ENCODE measurements around the gene MTA2. TPM values are rescaled to one million over a fixed set of nuclear protein-coding genes. Genes with fewer than 3 reads are reported as not detected.
"Not testable (repeated sequence)": the region's sequence is repeated elsewhere in the genome, so short reads cannot be mapped to it uniquely, and the experiment has no call there.

MTA2 gene
- total RNA-seq, 5 donors from 2014 or later (not counting 1 experiment from before 2014, with no cell fraction given), result 151 to 185 (median 184) TPM

- no peaks in the 10 kb centered on the region for H3K9me3 ChIP-seq
- ATAC-seq (replicated peaks in 1 of 4) (peak in 1 of 4 experiments; percentile 5), DNase-seq (peak in 5 of 35 experiments; percentile 29 to 61 (median 34))
- Mint-ChIP-seq H3K27me3 (no peaks in the 10 kb centered on the region), H3K36me3 (peaks cover 45% of the 10 kb centered on the region), H3K4me1 (peaks cover 55 to 58% (median 56%) of the 10 kb centered on the region in 3 donors), H3K27ac (peak overlapping the region; percentile 91 to 97), H3K4me3 (peak overlapping the region; percentile 95 to 97 (median 97)), H3K9me3 (no peaks in the 10 kb centered on the region)
- peaks cover 11 to 43% of the 10 kb centered on the region in 2 experiments for H3K4me1 ChIP-seq (ENCODE audit: control insufficient read depth in 1 of 2, extremely low read depth in 1 of 2, insufficient read depth in 2 of 2, low read length in 2 of 2)
- peaks cover 12 to 56% of the 10 kb centered on the region in 2 donors for H3K36me3 ChIP-seq (ENCODE audit: control insufficient read depth in 2 of 2, extremely low read depth in 1 of 2, insufficient read depth in 1 of 2, low read length in 1 of 2)
- ChIA-PET POLR2A (interaction anchor here in 1 of 2 donors (0.6 to 1.9 kb wide), 17 partner anchors 15 to 282 kb away, joined by 3 to 28 read pairs (median 4); partner anchors contain the start of genes C11orf98, CSKMT, TUT1 and UBXN1), CTCF (interaction anchor here in 1 of 2 donors (0.8 to 1.9 kb wide), 13 partner anchors 13 to 179 kb away, joined by 3 to 27 read pairs (median 5); partner anchors contain the start of genes C11orf98, CSKMT and TUT1)
- H3K27ac ChIP-seq (ENCODE audit: low read length), result peak overlapping the region; percentile 76
- peak overlapping the region; percentile 88 to 92 for H3K4me3 ChIP-seq (ENCODE audit: control insufficient read depth in 1 of 2, extremely low read depth in 1 of 2, low read length in 1 of 2)
- H3K27me3 ChIP-seq (replicated peaks in 1 of 2; ENCODE audit: control insufficient read depth in 2 of 2, extremely low read depth in 1 of 2, insufficient read depth in 2 of 2, low read length in 1 of 2), result no peaks in the 10 kb centered on the region
- 0% methylated on average over 20 of the region's 33 CpGs for WGBS (ENCODE audit: insufficient coverage)
Observed at GRCh38 chr11:62573006-62573591, 28.6 kb downstream of the MTA2 start.

DNA sequence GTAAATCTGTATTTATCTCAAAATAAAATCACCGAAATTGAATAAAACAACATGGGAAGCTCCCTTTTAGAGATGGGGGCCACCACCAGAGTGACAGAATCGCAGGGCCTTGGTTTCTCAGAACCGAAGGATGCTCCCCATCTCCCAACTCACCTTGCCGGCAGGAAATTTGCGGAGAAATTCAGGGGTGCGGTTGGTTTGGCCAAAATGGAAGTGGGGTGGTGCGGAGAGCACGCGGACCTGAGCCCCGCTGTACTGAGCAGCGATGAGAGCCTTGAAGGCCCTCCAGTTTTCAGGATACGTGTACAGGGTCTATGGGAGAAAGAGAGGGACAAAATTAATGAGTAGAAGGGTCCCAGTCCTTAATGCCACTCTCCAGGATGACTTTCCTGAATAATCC is 29.2 kb downstream of the MTA2 start:
- peaks cover 11 to 47% of the 10 kb centered on the region in 2 experiments for H3K4me1 ChIP-seq (ENCODE audit: control insufficient read depth in 1 of 2, extremely low read depth in 1 of 2, insufficient read depth in 2 of 2, low read length in 2 of 2)
- Mint-ChIP-seq H3K4me1 (peaks cover 57 to 60% (median 58%) of the 10 kb centered on the region in 3 donors), H3K36me3 (peaks cover 46% of the 10 kb centered on the region), H3K27me3 (no peaks in the 10 kb centered on the region), H3K9me3 (no peaks in the 10 kb centered on the region), H3K4me3 (peak overlapping the region; percentile 95 to 97 (median 97)), H3K27ac (peak overlapping the region; percentile 91 to 97)
- WGBS (ENCODE audit: insufficient coverage), result no CpG with 5 or more reads among the region's 12 CpGs
- ChIA-PET CTCF (interaction anchor here in 1 of 2 donors (0.6 to 1.2 kb wide), 3 partner anchors 12 to 148 kb away, joined by 3 to 4 read pairs (median 3); no protein-coding TSS in a partner anchor), POLR2A (interaction anchor here (1.0 to 1.9 kb wide), 5 partner anchors 15 to 93 kb away, joined by 3 to 8 read pairs (median 5); partner anchors contain the start of gene TUT1 (in 1 of the 2))
- DNase-seq, result no peak
- peak overlapping the region; percentile 76 for H3K27ac ChIP-seq (ENCODE audit: low read length)
- peak overlapping the region; percentile 88 to 92 for H3K4me3 ChIP-seq (ENCODE audit: control insufficient read depth in 1 of 2, extremely low read depth in 1 of 2, low read length in 1 of 2)
- no peak for ATAC-seq (replicated peaks in 1 of 4)
- H3K36me3 ChIP-seq (ENCODE audit: control insufficient read depth in 2 of 2, extremely low read depth in 1 of 2, insufficient read depth in 1 of 2, low read length in 1 of 2), result peaks cover 11 to 59% of the 10 kb centered on the region in 2 donors
- H3K27me3 ChIP-seq (replicated peaks in 1 of 2; ENCODE audit: control insufficient read depth in 2 of 2, extremely low read depth in 1 of 2, insufficient read depth in 2 of 2, low read length in 1 of 2), result no peaks in the 10 kb centered on the region
- H3K9me3 ChIP-seq, result no peaks in the 10 kb centered on the region

DNA sequence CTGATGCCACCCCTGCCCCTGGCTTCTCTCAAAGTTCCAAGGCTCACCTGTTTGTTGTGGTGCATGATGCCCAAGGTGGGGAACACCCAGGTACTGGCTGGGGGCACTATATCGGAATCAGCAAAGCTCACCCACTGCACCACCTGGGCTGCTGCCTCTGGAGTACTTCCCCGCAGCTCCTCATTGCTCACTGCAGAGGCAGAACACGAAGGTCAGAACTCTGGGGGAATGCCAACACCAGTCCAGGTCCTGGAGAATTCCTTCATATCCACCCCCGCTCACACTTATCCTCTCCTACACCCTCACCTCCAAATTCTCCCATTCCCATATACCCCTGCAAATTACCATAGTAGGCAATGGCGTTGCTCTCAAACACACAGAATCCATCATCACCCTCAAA is 30.2 kb downstream of the MTA2 start:
- not testable (repeated sequence) for H3K9me3 ChIP-seq; ATAC-seq (replicated peaks in 1 of 4); H3K27me3 ChIP-seq (replicated peaks in 1 of 2; ENCODE audit: control insufficient read depth in 2 of 2, extremely low read depth in 1 of 2, insufficient read depth in 2 of 2, low read length in 1 of 2); H3K27ac ChIP-seq (ENCODE audit: low read length); H3K27me3 Mint-ChIP-seq; H3K9me3 Mint-ChIP-seq; H3K4me3 ChIP-seq (ENCODE audit: control insufficient read depth in 1 of 2, extremely low read depth in 1 of 2, low read length in 1 of 2); DNase-seq
- peaks cover 11 to 49% of the 10 kb centered on the region in 2 experiments for H3K4me1 ChIP-seq (ENCODE audit: control insufficient read depth in 1 of 2, extremely low read depth in 1 of 2, insufficient read depth in 2 of 2, low read length in 2 of 2)
- WGBS (ENCODE audit: insufficient coverage), result 90% methylated on average over 3 of the region's 5 CpGs
- Mint-ChIP-seq H3K27ac (peak overlapping the region; percentile 29 to 97), H3K4me3 (peak overlapping the region in 2 of 3 donors; percentile 4 to 95), H3K36me3 (peaks cover 45% of the 10 kb centered on the region), H3K4me1 (peaks cover 63 to 67% (median 64%) of the 10 kb centered on the region in 3 donors)
- ChIA-PET CTCF (interaction anchor here (0.5 to 1.9 kb wide), 2 partner anchors 145 to 147 kb away, joined by 6 to 8 read pairs; no protein-coding TSS in a partner anchor), POLR2A (interaction anchor here in 1 of 2 donors (1.9 kb wide), 1 partner anchor 14 kb away, joined by 5 read pairs; no protein-coding TSS in a partner anchor)
- H3K36me3 ChIP-seq (ENCODE audit: control insufficient read depth in 2 of 2, extremely low read depth in 1 of 2, insufficient read depth in 1 of 2, low read length in 1 of 2), result peaks cover 12 to 59% of the 10 kb centered on the region in 2 donors

DNA sequence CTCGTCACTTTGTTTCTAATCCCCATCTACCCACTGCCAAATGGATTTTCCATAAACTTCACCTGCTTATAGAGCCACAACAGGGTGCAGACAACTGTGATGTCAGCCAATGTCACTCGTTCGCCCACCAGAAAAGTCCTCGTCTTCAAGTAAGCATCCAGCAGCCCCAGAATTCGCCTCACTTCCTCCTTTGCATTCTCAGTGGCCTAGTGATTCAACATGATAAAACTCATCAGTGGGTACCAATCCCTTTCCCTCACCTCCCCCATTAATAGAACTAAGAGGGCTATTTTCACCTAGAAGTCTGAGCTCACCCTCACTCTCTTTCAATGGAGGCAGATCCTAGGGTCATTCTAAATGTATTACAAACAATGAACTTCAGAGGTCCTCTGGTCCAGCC is 30.8 kb downstream of the MTA2 start:
- POLR2A ChIA-PET; DNase-seq; H3K27me3 ChIP-seq (replicated peaks in 1 of 2; ENCODE audit: control insufficient read depth in 2 of 2, extremely low read depth in 1 of 2, insufficient read depth in 2 of 2, low read length in 1 of 2); ATAC-seq (replicated peaks in 1 of 4); H3K27ac ChIP-seq (ENCODE audit: low read length); H3K9me3 Mint-ChIP-seq; H3K27me3 Mint-ChIP-seq; H3K9me3 ChIP-seq; H3K4me3 ChIP-seq (ENCODE audit: control insufficient read depth in 1 of 2, extremely low read depth in 1 of 2, low read length in 1 of 2): not testable (repeated sequence)
- Mint-ChIP-seq H3K27ac (peak overlapping the region; percentile 29 to 97), H3K4me1 (peaks cover 60 to 72% (median 68%) of the 10 kb centered on the region in 3 donors), H3K4me3 (peak overlapping the region in 2 of 3 donors; percentile 14 to 95), H3K36me3 (peaks cover 46% of the 10 kb centered on the region)
- peaks cover 11 to 49% of the 10 kb centered on the region in 2 experiments for H3K4me1 ChIP-seq (ENCODE audit: control insufficient read depth in 1 of 2, extremely low read depth in 1 of 2, insufficient read depth in 2 of 2, low read length in 2 of 2)
- peaks cover 14 to 59% of the 10 kb centered on the region in 2 donors for H3K36me3 ChIP-seq (ENCODE audit: control insufficient read depth in 2 of 2, extremely low read depth in 1 of 2, insufficient read depth in 1 of 2, low read length in 1 of 2)
- no CpG with 5 or more reads among the region's 5 CpGs for WGBS (ENCODE audit: insufficient coverage)
- CTCF ChIA-PET, result interaction anchor here (0.5 to 1.9 kb wide), 4 partner anchors 11 to 146 kb away, joined by 4 to 8 read pairs (median 5); no protein-coding TSS in a partner anchor

GRCh38 chr11:62569611-62570010 is 32.1 kb downstream of the MTA2 start:
- Mint-ChIP-seq H3K4me3 (no peak overlapping the region), H3K9me3 (no peaks in the 10 kb centered on the region), H3K27me3 (no peaks in the 10 kb centered on the region), H3K36me3 (peaks cover 52% of the 10 kb centered on the region), H3K27ac (no peak overlapping the region), H3K4me1 (peaks cover 58 to 67% (median 61%) of the 10 kb centered on the region in 3 donors)
- H3K9me3 ChIP-seq, result no peaks in the 10 kb centered on the region
- H3K4me3 ChIP-seq (ENCODE audit: control insufficient read depth in 1 of 2, extremely low read depth in 1 of 2, low read length in 1 of 2), result no peak overlapping the region
- CTCF ChIA-PET, result interaction anchor here (0.6 to 1.9 kb wide), 7 partner anchors 8 to 218 kb away, joined by 3 to 6 read pairs (median 4); no protein-coding TSS in a partner anchor
- no peaks in the 10 kb centered on the region for H3K27me3 ChIP-seq (replicated peaks in 1 of 2; ENCODE audit: control insufficient read depth in 2 of 2, extremely low read depth in 1 of 2, insufficient read depth in 2 of 2, low read length in 1 of 2)
- peaks cover 14 to 69% of the 10 kb centered on the region in 2 donors for H3K36me3 ChIP-seq (ENCODE audit: control insufficient read depth in 2 of 2, extremely low read depth in 1 of 2, insufficient read depth in 1 of 2, low read length in 1 of 2)
- no CpG with 5 or more reads among the region's 1 CpG for WGBS (ENCODE audit: insufficient coverage)
- peaks cover 6 to 40% of the 10 kb centered on the region in 2 experiments for H3K4me1 ChIP-seq (ENCODE audit: control insufficient read depth in 1 of 2, extremely low read depth in 1 of 2, insufficient read depth in 2 of 2, low read length in 2 of 2)
- DNase-seq (no peak), ATAC-seq (replicated peaks in 1 of 4) (no peak)
- POLR2A ChIA-PET, result interaction anchor here (0.6 to 1.1 kb wide), 3 partner anchors 9 to 18 kb away, joined by 3 to 5 read pairs (median 4); no protein-coding TSS in a partner anchor
- no peak overlapping the region for H3K27ac ChIP-seq (ENCODE audit: low read length)

- H3K9me3 Mint-ChIP-seq, result no peaks in the 10 kb centered on the region
- H3K36me3 Mint-ChIP-seq, result peaks cover 53% of the 10 kb centered on the region
- H3K4me1 Mint-ChIP-seq, result peaks cover 37 to 45% (median 45%) of the 10 kb centered on the region in 3 donors
- ChIA-PET CTCF (interaction anchor here in 1 of 2 donors (0.6 kb wide), 2 partner anchors 145 to 314 kb away, joined by 3 to 5 read pairs; no protein-coding TSS in a partner anchor), POLR2A (interaction anchor here (0.5 to 0.8 kb wide), 3 partner anchors 13 to 160 kb away, joined by 3 to 4 read pairs (median 4); partner anchors contain the start of gene HNRNPUL2 (in 1 of the 2))
- H3K27ac Mint-ChIP-seq, result peak overlapping the region; percentile 71 to 82
- ATAC-seq (replicated peaks in 1 of 4) (peak in 1 of 4 experiments; percentile 35), DNase-seq (no peak)
- no CpG with 5 or more reads among the region's 8 CpGs for WGBS (ENCODE audit: insufficient coverage)
- Histone ChIP-seq H3K27ac (ENCODE audit: low read length) (peak overlapping the region; percentile 7), H3K36me3 (ENCODE audit: control insufficient read depth in 2 of 2, extremely low read depth in 1 of 2, insufficient read depth in 1 of 2, low read length in 1 of 2) (peaks cover 14 to 84% of the 10 kb centered on the region in 2 donors), H3K4me1 (ENCODE audit: control insufficient read depth in 1 of 2, extremely low read depth in 1 of 2, insufficient read depth in 2 of 2, low read length in 2 of 2) (peaks cover 2 to 22% of the 10 kb centered on the region in 2 experiments), H3K27me3 (replicated peaks in 1 of 2; ENCODE audit: control insufficient read depth in 2 of 2, extremely low read depth in 1 of 2, insufficient read depth in 2 of 2, low read length in 1 of 2) (no peaks in the 10 kb centered on the region), H3K4me3 (ENCODE audit: control insufficient read depth in 1 of 2, extremely low read depth in 1 of 2, low read length in 1 of 2) (no peak overlapping the region), H3K9me3 (no peaks in the 10 kb centered on the region)
- H3K27me3 Mint-ChIP-seq, result no peaks in the 10 kb centered on the region
- no peak overlapping the region for H3K4me3 Mint-ChIP-seq
Observed at GRCh38 chr11:62567018-62567633, 34.5 kb downstream of the MTA2 start.

Data from T-cell (primary cell).